ENCODE measurements around the gene MAP3K6. TPM values are rescaled to one million over a fixed set of nuclear protein-coding genes. Genes with fewer than 3 reads are reported as not detected.

The MAP3K6 gene
- total and polyA plus RNA-seq, 4 donors: 1.3 to 8.3 (median 4.0) TPM

- H3K36me3 ChIP-seq (ENCODE audit: control insufficient read depth in 4 of 4, insufficient read depth in 3 of 4, low read depth in 1 of 4, low read length in 3 of 4): no peaks in the 10 kb centered on the region
- peaks cover 0 to 14% (median 11%) of the 10 kb centered on the region in 4 donors for H3K4me1 ChIP-seq (ENCODE audit: control insufficient read depth in 4 of 4, insufficient read depth in 4 of 4, low read length in 3 of 4)
- no peaks in the 10 kb centered on the region for H3K27me3 ChIP-seq (ENCODE audit: control insufficient read depth in 4 of 4, insufficient read depth in 4 of 4, low read length in 3 of 4)
- DNase-seq (ENCODE audit: low spot score): no peak
- no peak overlapping the region for H3K27ac ChIP-seq (ENCODE audit: low read depth in 1 of 2, low read length in 2 of 2)
- TF ChIP-seq YY1 (IDR thresholded peaks at IDR 0.05) (no peak), ZBTB33 (IDR thresholded peaks at IDR 0.05) (no peak), RXRA (IDR thresholded peaks at IDR 0.05) (no peak)
- H3K9ac ChIP-seq (ENCODE audit: low read depth in 1 of 2, low read length in 2 of 2): no peak overlapping the region
- H3K9me3 ChIP-seq (ENCODE audit: control insufficient read depth in 4 of 4, low read length in 3 of 4): no peaks in the 10 kb centered on the region
- no peak overlapping the region for H3K4me3 ChIP-seq (ENCODE audit: low read depth in 1 of 3, low read length in 3 of 3)
- WGBS: 74% methylated on average over 1 of the region's 1 CpG
Measured at GRCh38 chr1:27318596-27318995, 48.2 kb downstream of the MAP3K6 start.

GRCh38 chr1:27318136-27318535 is 48.6 kb downstream of the MAP3K6 start:
- no peak overlapping the region for H3K27ac ChIP-seq (ENCODE audit: low read depth in 1 of 2, low read length in 2 of 2)
- WGBS: 35% methylated on average over 4 of the region's 4 CpGs
- TF ChIP-seq RXRA (IDR thresholded peaks at IDR 0.05) (no peak), RAD21 (IDR thresholded peaks at IDR 0.05) (no peak), YY1 (IDR thresholded peaks at IDR 0.05) (no peak), SP1 (IDR thresholded peaks at IDR 0.05) (no peak), GABPA (IDR thresholded peaks at IDR 0.05 in 1 of 2, conservative IDR thresholded peaks at IDR 0.05 in 1 of 2) (no peak), EGR1 (IDR thresholded peaks at IDR 0.05; ENCODE audit: low read depth in 2 of 2) (no peak), JUND (IDR thresholded peaks at IDR 0.05) (no peak), HNF4G (IDR thresholded peaks at IDR 0.05) (no peak), NR2F2 (IDR thresholded peaks at IDR 0.05) (no peak), FOXA1 (IDR thresholded peaks at IDR 0.05) (no peak), HNF4A (conservative IDR thresholded peaks at IDR 0.05) (no peak), FOXA2 (IDR thresholded peaks at IDR 0.05) (no peak), CTCF (IDR thresholded peaks at IDR 0.05; ENCODE audit: low read depth, low read length, missing input control) (no peak), TAF1 (conservative IDR thresholded peaks at IDR 0.05) (no peak), ATF3 (IDR thresholded peaks at IDR 0.05) (no peak), REST (IDR thresholded peaks at IDR 0.05) (no peak), MAX (IDR thresholded peaks at IDR 0.05) (no peak), ZBTB33 (IDR thresholded peaks at IDR 0.05) (no peak)
- H3K9me3 ChIP-seq (ENCODE audit: control insufficient read depth in 4 of 4, low read length in 3 of 4): no peaks in the 10 kb centered on the region
- no peak overlapping the region for H3K4me3 ChIP-seq (ENCODE audit: low read depth in 1 of 3, low read length in 3 of 3)
- H3K36me3 ChIP-seq (ENCODE audit: control insufficient read depth in 4 of 4, insufficient read depth in 3 of 4, low read depth in 1 of 4, low read length in 3 of 4): no peaks in the 10 kb centered on the region
- peaks cover 0 to 9% (median 6%) of the 10 kb centered on the region in 4 donors for H3K4me1 ChIP-seq (ENCODE audit: control insufficient read depth in 4 of 4, insufficient read depth in 4 of 4, low read length in 3 of 4)
- no peak overlapping the region for H3K9ac ChIP-seq (ENCODE audit: low read depth in 1 of 2, low read length in 2 of 2)
- DNase-seq (ENCODE audit: low spot score): no peak
- no peaks in the 10 kb centered on the region for H3K27me3 ChIP-seq (ENCODE audit: control insufficient read depth in 4 of 4, insufficient read depth in 4 of 4, low read length in 3 of 4)

All from liver (tissue), 9 donors.